Suprapubic skin (tissue), 4 donors: ENCODE data around the gene LMF2. TPM values are rescaled to one million over a fixed set of nuclear protein-coding genes. Genes with fewer than 3 reads are reported as not detected.

Experiments
- DNase-seq, 2 donors: peaks; one replicate each; pipeline ENCODE4 v3.0.0-alpha.2; 2019; ENCODE audit warnings: low spot score in 2 of 2
- H3K27ac ChIP-seq: fragments of 200-600 bp; sonication (generic); one replicate; pipeline ENCODE4 v1.5.1; 2019
- H3K27me3 ChIP-seq: fragments of 200-600 bp; sonication (generic); one replicate; pipeline ENCODE4 v1.5.1; 2019
- H3K36me3 ChIP-seq: fragments of 200-600 bp; sonication (generic); one replicate; pipeline ENCODE4 v1.5.1; 2019
- H3K4me1 ChIP-seq: fragments of 200-600 bp; sonication (generic); one replicate; pipeline ENCODE4 v1.5.1; 2019
- H3K4me3 ChIP-seq: fragments of 200-600 bp; sonication (generic); one replicate; pipeline ENCODE4 v1.5.1; 2019; ENCODE audit warnings: mild to moderate bottlenecking
- H3K9me3 ChIP-seq: fragments of 200-600 bp; sonication (generic); one replicate; pipeline ENCODE4 v1.5.1; 2019
- CTCF ChIP-seq, 2 donors: fragments of 200-600 bp in 1 of 2; fragments of 450-650 bp in 1 of 2; sonication (generic) in 1 of 2; IDR thresholded peaks; one replicate each; pipeline ENCODE4 v1.5.1; 2016 to 2019; ENCODE audit warnings: antibody characterized with exemption in 2 of 2, mild to moderate bottlenecking in 1 of 2, moderate library complexity in 1 of 2
- EP300 ChIP-seq: sonication (generic); formaldehyde crosslinking; IDR thresholded peaks from one replicate; pipeline ENCODE4 v1.6.1; 2017; ENCODE audit warnings: antibody characterized with exemption
- POLR2A ChIP-seq, 2 donors: fragments of 450-650 bp; IDR thresholded peaks; one replicate each; pipeline ENCODE4 v1.6.1; 2017; ENCODE audit warnings: antibody characterized with exemption in 2 of 2, mild to moderate bottlenecking in 2 of 2, moderate library complexity in 2 of 2
- POLR2AphosphoS5 ChIP-seq, 3 donors: sonication (generic); formaldehyde crosslinking; IDR thresholded peaks; one replicate each; pipeline ENCODE4 v1.6.1; 2017; ENCODE audit warnings: antibody characterized with exemption in 3 of 3
- WGBS: methylation state at CpG from one replicate; pipeline ENCODE4 v1.1.5; 2018; 5-methylcytosine and 5-hydroxymethylcytosine counted together
- total RNA-seq, 4 donors: library from RNA; depleted of rRNA; stranded (reverse); fragments of >200 nt; gene quantifications; one replicate each; pipeline ENCODE4 v1.1.0, GENCODE V29; 2016

The LMF2 gene
- total RNA-seq, 4 donors from 2014 or later, result 28.9 to 65.6 (median 44.7) TPM

- Histone ChIP-seq H3K9me3 (no peaks in the 10 kb centered on the region), H3K27ac (peak overlapping the region; percentile 93), H3K27me3 (no peaks in the 10 kb centered on the region), H3K4me3 (peak overlapping the region; percentile 81), H3K4me1 (peaks cover 60% of the 10 kb centered on the region), H3K36me3 (no peaks in the 10 kb centered on the region)
- TF ChIP-seq POLR2AphosphoS5 (IDR thresholded peaks at IDR 0.05) (no peak), EP300 (no peak), POLR2A (IDR thresholded peaks at IDR 0.05) (no peak), CTCF (IDR thresholded peaks at IDR 0.05) (no peak)
- DNase-seq, result no peak
- 73% methylated on average over 19 of the region's 19 CpGs for WGBS
These were observed 25.6 kb upstream of the LMF2 start for GRCh38 chr22:50532824-50533796.

- Histone ChIP-seq H3K9me3 (no peaks in the 10 kb centered on the region), H3K4me3 (peak overlapping the region; percentile 81), H3K4me1 (peaks cover 59% of the 10 kb centered on the region), H3K27ac (peak overlapping the region; percentile 93), H3K27me3 (no peaks in the 10 kb centered on the region), H3K36me3 (no peaks in the 10 kb centered on the region)
- TF ChIP-seq POLR2AphosphoS5 (IDR thresholded peaks at IDR 0.05), result no peak
- peak in 1 of 2 donors; percentile 17 for TF ChIP-seq POLR2A (IDR thresholded peaks at IDR 0.05)
- TF ChIP-seq EP300, result no peak
- DNase-seq, result peak; percentile 92 to 94
- 6% methylated on average over 26 of the region's 56 CpGs for WGBS
These were observed 24.6 kb upstream of the LMF2 start for GRCh38 chr22:50531962-50532674.

- no peaks in the 10 kb centered on the region for H3K36me3 ChIP-seq
- WGBS, result 0% methylated on average over 1 of the region's 44 CpGs
- peak overlapping the region; percentile 81 for H3K4me3 ChIP-seq
- peaks cover 64% of the 10 kb centered on the region for H3K4me1 ChIP-seq
- peak in 1 of 2 donors; percentile 87 for DNase-seq
- peak overlapping the region; percentile 93 for H3K27ac ChIP-seq
- TF ChIP-seq POLR2AphosphoS5 (IDR thresholded peaks at IDR 0.05), result no peak
- no peak for TF ChIP-seq CTCF (IDR thresholded peaks at IDR 0.05)
- no peak for TF ChIP-seq POLR2A (IDR thresholded peaks at IDR 0.05)
- no peak for TF ChIP-seq EP300
- H3K9me3 ChIP-seq, result no peaks in the 10 kb centered on the region
- H3K27me3 ChIP-seq, result no peaks in the 10 kb centered on the region
These were observed 24.1 kb upstream of the LMF2 start for GRCh38 chr22:50531546-50531961.

- H3K27me3 ChIP-seq, result no peaks in the 10 kb centered on the region
- H3K9me3 ChIP-seq, result no peaks in the 10 kb centered on the region
- H3K36me3 ChIP-seq, result no peaks in the 10 kb centered on the region
- TF ChIP-seq EP300 (no peak), POLR2AphosphoS5 (IDR thresholded peaks at IDR 0.05) (peak; percentile 40 to 75 (median 56)), CTCF (IDR thresholded peaks at IDR 0.05) (no peak), POLR2A (IDR thresholded peaks at IDR 0.05) (peak in 1 of 2 donors; percentile 85)
- H3K4me1 ChIP-seq, result peaks cover 70% of the 10 kb centered on the region
- WGBS, result 5% methylated on average over 31 of the region's 53 CpGs
- peak; percentile 94 for DNase-seq
- H3K27ac ChIP-seq, result peak overlapping the region; percentile 93
- H3K4me3 ChIP-seq, result peak overlapping the region; percentile 81
These were observed 23.5 kb upstream of the LMF2 start for GRCh38 chr22:50530877-50531545.

GRCh38 chr22:50530580-50530876 is 23.0 kb upstream of the LMF2 start:
- 2% methylated on average over 9 of the region's 21 CpGs for WGBS
- H3K36me3 ChIP-seq, result no peaks in the 10 kb centered on the region
- peak overlapping the region; percentile 81 for H3K4me3 ChIP-seq
- peak overlapping the region; percentile 93 for H3K27ac ChIP-seq
- TF ChIP-seq POLR2A (IDR thresholded peaks at IDR 0.05), result no peak
- TF ChIP-seq CTCF (IDR thresholded peaks at IDR 0.05), result no peak
- no peak for TF ChIP-seq POLR2AphosphoS5 (IDR thresholded peaks at IDR 0.05)
- no peak for TF ChIP-seq EP300
- no peaks in the 10 kb centered on the region for H3K27me3 ChIP-seq
- H3K4me1 ChIP-seq, result peaks cover 73% of the 10 kb centered on the region
- DNase-seq, result no peak
- no peaks in the 10 kb centered on the region for H3K9me3 ChIP-seq
